A673 (cell line): ENCODE measurements around the gene LARGE2. TPM values are rescaled to one million over a fixed set of nuclear protein-coding genes. Genes with fewer than 3 reads are reported as not detected.
A peak's percentile ranks its signal among the peaks of the same experiment; 100 is the strongest.

Experiments
- BruUV-seq: library from RNA; stranded (reverse); fragments of 400-500 nt; replicated peaks from 2 replicates; lab custom pipeline; 2021; lab: Mats Ljungman, UMichigan
- CTCF ChIA-PET: fragments of 300-600 bp; sonication (Branson Sonifier 250); formaldehyde crosslinking; loops from one replicate; lab custom pipeline; 2022; ENCODE audit warnings: antibody characterized with exemption; lab: Charles Lee
- POLR2A ChIA-PET: fragments of 300-600 bp; sonication (Branson Sonifier 250); formaldehyde crosslinking; loops from one replicate; lab custom pipeline; 2022; ENCODE audit warnings: antibody characterized with exemption; ENCODE audit not compliant: low non-redundant PET; lab: Charles Lee
- DNase-seq: peaks from one replicate; pipeline ENCODE4 v3.0.0-alpha.2; 2015; ENCODE audit warnings: low spot score
- H3K27ac ChIP-seq: fragments of 200-600 bp; sonication (generic); 2 replicates; pipeline ENCODE4 v1.5.1; 2016; ENCODE audit warnings: mixed run types, low read depth, mild to moderate bottlenecking, mixed read lengths, antibody characterized with exemption, low read length; ENCODE audit not compliant: poor library complexity, severe bottlenecking
- H3K27me3 ChIP-seq: fragments of 200-600 bp; sonication (generic); replicated peaks from 2 replicates; pipeline ENCODE4 v1.6.1; 2017; ENCODE audit warnings: mixed run types, low read depth, mild to moderate bottlenecking, mixed read lengths, antibody characterized with exemption, low read length; ENCODE audit not compliant: insufficient read depth, poor library complexity
- H3K36me3 ChIP-seq: fragments of 200-600 bp; sonication (generic); 2 replicates; pipeline ENCODE4 v1.6.1; 2016; ENCODE audit warnings: mixed run types, mild to moderate bottlenecking, mixed read lengths, antibody characterized with exemption, low read length; ENCODE audit not compliant: insufficient read depth, poor library complexity, severe bottlenecking
- H3K4me1 ChIP-seq: fragments of 200-600 bp; sonication (generic); 2 replicates; pipeline ENCODE4 v1.6.1; 2017; ENCODE audit warnings: mixed run types, mild to moderate bottlenecking, mixed read lengths, antibody characterized with exemption, low read length; ENCODE audit not compliant: insufficient read depth, poor library complexity, severe bottlenecking
- H3K4me3 ChIP-seq: fragments of 200-600 bp; sonication (generic); 2 replicates; pipeline ENCODE4 v1.5.1; 2016; ENCODE audit warnings: low read depth, mixed run types, mild to moderate bottlenecking, mixed read lengths, low read length; ENCODE audit not compliant: poor library complexity, severe bottlenecking
- H3K9me3 ChIP-seq: fragments of 200-600 bp; sonication (generic); 2 replicates; pipeline ENCODE4 v1.6.1; 2016; ENCODE audit warnings: mixed run types, low read depth, mild to moderate bottlenecking, mixed read lengths, antibody characterized with exemption, low read length; ENCODE audit not compliant: poor library complexity, severe bottlenecking
- EZH2 ChIP-seq: fragments of 200-600 bp; sonication (generic); IDR thresholded peaks from 2 replicates; pipeline ENCODE4 v1.6.1; 2017; ENCODE audit warnings: borderline replicate concordance, low read depth, mild to moderate bottlenecking, mixed read lengths, antibody characterized with exemption, low read length; ENCODE audit not compliant: poor library complexity, severe bottlenecking
- intact Hi-C: fragments of 100-400 bp; cut with micrococcal nuclease; formaldehyde crosslinking; loops from one replicate; pipeline ENCODE4 v1.10.0; 2022; ENCODE audit not compliant: unreplicated experiment
- total RNA-seq: library from RNA; stranded (reverse); gene quantifications from 2 replicates; pipeline ENCODE4 v1.2.3, GENCODE V29; 2021
- TF ChIP-seq, protein P1 (sequence below): fragments of 300-800, 200-600 bp; sonication (generic); conservative IDR thresholded peaks from 2 replicates; pipeline ENCODE4 v1.5.1; 2017; ENCODE audit warnings: low read depth, mild to moderate bottlenecking, antibody characterized with exemption, low read length, moderate library complexity, mixed read lengths

Gene LARGE2
- total RNA-seq, 1 experiment from 2014 or later = 9.1 TPM

DNA sequence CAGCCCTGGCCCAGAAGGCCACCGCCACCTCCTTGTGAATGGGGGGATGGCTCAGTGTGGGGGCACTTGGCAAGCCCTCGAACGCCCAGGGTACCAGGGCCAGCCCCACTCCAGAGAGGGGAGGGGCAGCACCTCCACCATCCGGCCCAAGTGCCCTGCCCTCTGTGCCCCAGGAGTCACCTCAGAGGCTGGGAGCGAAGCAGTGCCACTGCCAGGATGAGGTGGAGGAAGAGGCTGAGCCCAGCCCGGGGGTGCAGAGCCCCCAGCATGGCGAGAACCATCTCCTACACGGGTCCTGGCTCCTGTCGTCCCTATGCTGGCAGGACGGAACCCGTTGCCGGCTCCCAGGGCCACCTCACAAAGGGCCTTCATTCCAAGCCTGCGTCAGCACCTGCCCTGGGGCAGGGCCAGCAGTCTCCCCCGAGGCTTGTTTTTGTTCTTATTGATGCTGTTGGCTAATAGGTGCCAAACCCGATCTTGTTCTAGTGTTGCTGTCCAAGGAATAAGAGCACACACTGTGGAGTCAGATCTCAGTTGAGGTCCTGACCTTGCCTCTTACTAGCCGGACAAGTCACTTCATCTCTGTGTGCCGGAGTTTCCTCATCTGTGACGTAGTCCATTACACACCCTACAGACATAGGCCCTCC, 15.4 kb upstream of the LARGE2 start, which contains the start of gene FREY1:
TSS of gene FREY1 (minus strand) at position 307 of the 647 bp plus-strand sequence. CDS start at position 281, 26 bp downstream.
- Histone ChIP-seq H3K4me1 (no peaks in the 10 kb centered on the region), H3K9me3 (no peaks in the 10 kb centered on the region), H3K36me3 (no peaks in the 10 kb centered on the region), H3K4me3 (no peak within 1 kb of the TSS), H3K27ac (peak within 1 kb of the TSS; percentile 0), H3K27me3 (no peaks in the 10 kb centered on the region)
- no TSS peak for BruUV-seq
- TF ChIP-seq EZH2 = no peak
- TF ChIP-seq, protein P1, sequence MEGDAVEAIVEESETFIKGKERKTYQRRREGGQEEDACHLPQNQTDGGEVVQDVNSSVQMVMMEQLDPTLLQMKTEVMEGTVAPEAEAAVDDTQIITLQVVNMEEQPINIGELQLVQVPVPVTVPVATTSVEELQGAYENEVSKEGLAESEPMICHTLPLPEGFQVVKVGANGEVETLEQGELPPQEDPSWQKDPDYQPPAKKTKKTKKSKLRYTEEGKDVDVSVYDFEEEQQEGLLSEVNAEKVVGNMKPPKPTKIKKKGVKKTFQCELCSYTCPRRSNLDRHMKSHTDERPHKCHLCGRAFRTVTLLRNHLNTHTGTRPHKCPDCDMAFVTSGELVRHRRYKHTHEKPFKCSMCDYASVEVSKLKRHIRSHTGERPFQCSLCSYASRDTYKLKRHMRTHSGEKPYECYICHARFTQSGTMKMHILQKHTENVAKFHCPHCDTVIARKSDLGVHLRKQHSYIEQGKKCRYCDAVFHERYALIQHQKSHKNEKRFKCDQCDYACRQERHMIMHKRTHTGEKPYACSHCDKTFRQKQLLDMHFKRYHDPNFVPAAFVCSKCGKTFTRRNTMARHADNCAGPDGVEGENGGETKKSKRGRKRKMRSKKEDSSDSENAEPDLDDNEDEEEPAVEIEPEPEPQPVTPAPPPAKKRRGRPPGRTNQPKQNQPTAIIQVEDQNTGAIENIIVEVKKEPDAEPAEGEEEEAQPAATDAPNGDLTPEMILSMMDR = no peak
- intact Hi-C loops = no loop called here
- CTCF ChIA-PET = no interaction called here
- DNase-seq = no peak
- POLR2A ChIA-PET = no interaction called here

DNA sequence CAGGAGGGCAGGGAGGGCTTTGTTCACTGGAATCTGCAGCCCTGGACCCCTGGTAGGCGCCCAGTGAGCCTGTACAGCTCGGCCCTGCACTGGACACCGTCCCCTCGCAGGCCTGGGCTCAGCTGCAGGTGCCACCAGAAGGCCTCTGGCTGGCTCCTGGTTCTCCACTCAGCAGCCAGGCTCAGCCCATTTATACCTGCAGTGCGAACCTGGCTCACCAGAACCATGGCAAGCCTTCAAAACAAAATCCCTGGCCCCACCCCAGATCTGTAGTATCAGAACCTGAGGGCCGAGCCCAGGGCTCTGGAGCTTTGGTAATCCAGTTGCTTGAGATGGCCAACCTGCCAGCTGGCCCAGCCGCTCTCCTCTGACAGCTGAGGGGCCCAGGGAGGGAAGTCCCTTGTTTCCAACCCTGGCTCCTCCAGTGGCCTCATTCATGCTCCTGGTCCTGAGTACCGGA, 14.5 kb upstream of the LARGE2 start:
- DNase-seq = no peak
- BruUV-seq = no TSS peak
- CTCF ChIA-PET = no interaction called here

DNA sequence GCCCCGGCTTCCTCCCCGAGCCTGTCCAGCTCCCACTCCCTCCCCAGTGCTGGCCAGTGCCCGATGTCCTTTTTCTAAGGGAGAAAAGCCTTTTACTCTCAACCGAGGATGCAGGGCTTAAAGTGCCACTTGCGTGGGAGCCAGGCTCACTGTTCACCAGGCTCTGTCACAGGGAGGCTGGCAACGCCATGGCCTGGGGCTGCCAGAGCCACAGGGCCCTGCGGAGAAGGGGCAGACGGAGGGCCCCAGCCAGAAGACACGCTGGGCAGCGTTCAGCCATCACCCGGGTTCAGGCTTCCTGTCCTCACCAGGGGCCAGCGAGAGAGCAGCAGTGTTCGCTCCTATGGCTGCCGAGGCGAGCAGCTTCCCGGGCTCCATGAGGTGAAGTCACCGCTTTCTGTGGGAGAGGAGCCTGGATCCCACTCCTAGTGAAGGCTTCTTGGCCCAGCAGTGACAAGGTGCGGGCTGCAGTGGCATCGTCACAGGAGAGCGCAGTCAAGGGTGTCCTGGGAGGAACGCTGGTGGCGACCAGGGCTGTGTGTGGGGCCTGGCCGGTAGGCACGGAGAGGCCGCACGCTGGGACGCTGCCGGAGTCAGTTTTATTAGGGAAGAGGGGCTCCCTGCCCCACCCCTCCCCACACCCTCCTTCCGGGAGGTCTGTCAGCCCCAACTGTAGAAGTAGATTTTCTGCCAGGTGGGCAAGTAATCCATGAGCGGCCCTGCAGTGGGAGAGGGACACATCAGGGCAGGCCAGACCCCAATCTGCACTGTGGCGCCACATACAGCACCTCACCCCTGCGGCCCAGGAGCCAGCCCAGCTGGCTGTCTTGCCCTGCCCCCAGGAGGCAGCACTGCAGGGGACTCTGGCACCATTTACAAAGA, 12.6 kb upstream of the LARGE2 start:
- CTCF ChIA-PET = no interaction called here
- BruUV-seq = no TSS peak

More for the DNA sequence above, 14.5 kb upstream of the LARGE2 start:
- H3K9me3 ChIP-seq = no peaks in the 10 kb centered on the region
- no peaks in the 10 kb centered on the region for H3K4me1 ChIP-seq
- POLR2A ChIA-PET = no interaction called here
- H3K36me3 ChIP-seq = peaks cover under 1% of the 10 kb centered on the region
- H3K27me3 ChIP-seq = no peaks in the 10 kb centered on the region
- peak overlapping the region; percentile 0 for H3K27ac ChIP-seq
- TF ChIP-seq EZH2 = no peak
- TF ChIP-seq, protein P1 = no peak
- intact Hi-C loops = no loop called here
- no peak overlapping the region for H3K4me3 ChIP-seq

More for the DNA sequence above, 12.6 kb upstream of the LARGE2 start:
- Histone ChIP-seq H3K4me1 (no peaks in the 10 kb centered on the region), H3K9me3 (no peaks in the 10 kb centered on the region), H3K27ac (no peak overlapping the region), H3K27me3 (no peaks in the 10 kb centered on the region), H3K36me3 (peaks cover 16% of the 10 kb centered on the region), H3K4me3 (no peak overlapping the region)
- POLR2A ChIA-PET = no interaction called here
- no peak for DNase-seq
- TF ChIP-seq, protein P1 = no peak
- intact Hi-C loops = no loop called here
